ENCODE measurements around the gene ARMC9. TPM values are rescaled to one million over a fixed set of nuclear protein-coding genes. Genes with fewer than 3 reads are reported as not detected.
"Not testable (repeated sequence)": the region's sequence is repeated elsewhere in the genome, so short reads cannot be mapped to it uniquely, and the experiment has no call there.

Gene ARMC9
- total and polyA plus RNA-seq, 8 donors, result 3.7 to 15.0 (median 8.1) TPM

DNA sequence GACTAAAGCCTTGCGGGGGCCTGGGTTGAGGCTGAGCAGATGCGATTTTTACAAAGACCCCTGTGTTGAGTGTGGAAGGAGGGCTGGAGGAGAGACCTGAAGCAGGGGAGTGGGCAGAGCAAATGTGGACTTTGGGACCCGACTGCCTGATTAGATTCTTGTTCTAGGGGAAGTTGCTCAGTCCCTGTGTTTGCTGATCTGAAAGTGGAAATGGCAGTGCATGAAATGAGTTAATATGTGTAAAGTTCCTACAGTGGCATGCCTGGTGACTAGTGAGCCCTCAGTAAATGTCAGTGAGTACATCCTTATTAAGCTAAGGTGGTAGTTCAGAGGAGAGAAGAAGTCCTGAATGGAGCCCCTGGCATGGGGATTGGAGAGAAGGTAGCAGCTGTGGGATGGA is 52.3 kb downstream of the ARMC9 start:
- H3K4me3 ChIP-seq, result no peak overlapping the region
- H3K36me3 ChIP-seq, result no peaks in the 10 kb centered on the region
- TF ChIP-seq, protein P1, sequence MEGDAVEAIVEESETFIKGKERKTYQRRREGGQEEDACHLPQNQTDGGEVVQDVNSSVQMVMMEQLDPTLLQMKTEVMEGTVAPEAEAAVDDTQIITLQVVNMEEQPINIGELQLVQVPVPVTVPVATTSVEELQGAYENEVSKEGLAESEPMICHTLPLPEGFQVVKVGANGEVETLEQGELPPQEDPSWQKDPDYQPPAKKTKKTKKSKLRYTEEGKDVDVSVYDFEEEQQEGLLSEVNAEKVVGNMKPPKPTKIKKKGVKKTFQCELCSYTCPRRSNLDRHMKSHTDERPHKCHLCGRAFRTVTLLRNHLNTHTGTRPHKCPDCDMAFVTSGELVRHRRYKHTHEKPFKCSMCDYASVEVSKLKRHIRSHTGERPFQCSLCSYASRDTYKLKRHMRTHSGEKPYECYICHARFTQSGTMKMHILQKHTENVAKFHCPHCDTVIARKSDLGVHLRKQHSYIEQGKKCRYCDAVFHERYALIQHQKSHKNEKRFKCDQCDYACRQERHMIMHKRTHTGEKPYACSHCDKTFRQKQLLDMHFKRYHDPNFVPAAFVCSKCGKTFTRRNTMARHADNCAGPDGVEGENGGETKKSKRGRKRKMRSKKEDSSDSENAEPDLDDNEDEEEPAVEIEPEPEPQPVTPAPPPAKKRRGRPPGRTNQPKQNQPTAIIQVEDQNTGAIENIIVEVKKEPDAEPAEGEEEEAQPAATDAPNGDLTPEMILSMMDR (IDR thresholded peaks at IDR 0.05), result no peak
- H3K27me3 ChIP-seq, result no peaks in the 10 kb centered on the region
- H3K27ac ChIP-seq, result no peak overlapping the region
- WGBS, 2 donors, result 83 to 86% methylated on average over 3 of the region's 3 CpGs
- DNase-seq, result no peak
- intact Hi-C loops (cut with DNase I), result no loop called here
- FAIRE-seq, result no peak
- no peaks in the 10 kb centered on the region for H3K9me3 ChIP-seq
- ATAC-seq, result no peak
- H3K4me1 ChIP-seq, result peaks cover 0 to 3% (median 0%) of the 10 kb centered on the region in 3 donors

DNA sequence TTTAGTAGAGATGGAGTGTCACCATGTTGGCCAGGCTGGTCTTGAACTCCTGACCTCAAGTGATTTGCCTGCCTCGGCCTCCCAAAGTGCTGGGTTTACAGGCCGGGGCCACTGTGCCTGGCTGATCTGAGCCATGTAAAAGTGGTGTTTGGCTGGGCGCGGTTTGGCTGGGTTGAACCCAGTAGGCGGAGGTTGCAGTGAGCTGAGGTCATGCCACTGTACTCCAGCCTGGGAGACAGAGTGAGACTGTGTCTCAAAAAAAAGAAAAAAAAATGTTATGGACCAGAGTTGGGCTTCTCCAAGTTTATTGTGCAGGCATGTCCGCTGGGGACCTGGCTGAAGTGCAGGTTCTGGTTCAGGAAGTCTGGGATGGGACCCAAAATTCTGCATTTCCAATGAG is 54.9 kb downstream of the ARMC9 start:
- ATAC-seq; H3K36me3 ChIP-seq; H3K4me3 ChIP-seq; H3K4me1 ChIP-seq; H3K27ac ChIP-seq; H3K27me3 ChIP-seq; FAIRE-seq; H3K9me3 ChIP-seq; DNase-seq; intact Hi-C loops (cut with DNase I): not testable (repeated sequence)
- 85 to 94% methylated on average over 6 of the region's 6 CpGs for WGBS, 2 donors

DNA sequence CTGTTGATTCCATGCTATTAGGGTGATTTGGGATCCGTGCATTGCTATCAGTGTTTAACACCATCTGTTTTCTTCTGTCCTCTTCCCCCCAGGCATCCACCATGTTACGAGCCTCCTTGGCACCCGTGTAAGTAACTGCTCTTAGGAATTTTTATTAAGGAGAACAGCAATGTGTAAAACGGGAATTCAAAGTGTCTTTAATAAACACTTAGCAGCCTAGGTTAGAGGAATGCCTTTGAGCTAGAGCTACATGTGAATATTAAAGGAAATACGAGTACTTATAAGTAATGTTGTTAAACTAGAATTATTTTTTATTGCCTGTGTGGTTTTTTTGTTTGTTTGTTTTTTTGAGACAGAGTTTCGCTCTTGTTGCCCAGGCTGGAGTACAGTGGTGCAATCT is 58.1 kb downstream of the ARMC9 start:
- H3K27ac ChIP-seq, result no peak overlapping the region
- H3K4me1 ChIP-seq, result no peaks in the 10 kb centered on the region
- DNase-seq, result no peak
- ATAC-seq, result no peak
- no peaks in the 10 kb centered on the region for H3K9me3 ChIP-seq
- no peak for FAIRE-seq
- TF ChIP-seq, protein P1 (IDR thresholded peaks at IDR 0.05), result no peak
- H3K27me3 ChIP-seq, result no peaks in the 10 kb centered on the region
- WGBS, 2 donors, result 84 to 87% methylated on average over 6 of the region's 6 CpGs
- peaks cover 0 to 5% (median 0%) of the 10 kb centered on the region in 3 donors for H3K36me3 ChIP-seq
- intact Hi-C loops (cut with DNase I), result no loop called here
- no peak overlapping the region for H3K4me3 ChIP-seq

DNA sequence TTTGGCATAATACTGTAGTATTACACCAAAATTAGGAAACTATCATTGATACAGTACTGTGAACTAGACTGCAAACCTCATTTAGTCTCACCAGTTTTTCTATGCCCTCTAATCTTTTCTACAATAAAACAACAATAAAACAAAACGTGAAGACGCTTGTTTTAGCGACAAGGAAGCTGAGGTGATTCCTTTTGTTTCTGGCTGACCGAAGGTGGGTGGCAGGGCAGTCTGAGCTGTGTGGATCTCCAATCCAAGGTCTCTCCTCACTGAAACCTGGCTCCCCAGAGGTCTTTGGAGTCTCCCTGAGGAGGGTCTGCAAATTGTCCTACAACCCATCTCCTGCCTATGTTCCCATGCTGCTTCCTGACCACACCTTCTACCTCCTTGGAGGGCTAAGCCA is 59.3 kb downstream of the ARMC9 start:
- TF ChIP-seq, protein P1 (IDR thresholded peaks at IDR 0.05), result no peak
- FAIRE-seq, result no peak
- 78 to 94% methylated on average over 4 of the region's 4 CpGs for WGBS, 2 donors

DNA sequence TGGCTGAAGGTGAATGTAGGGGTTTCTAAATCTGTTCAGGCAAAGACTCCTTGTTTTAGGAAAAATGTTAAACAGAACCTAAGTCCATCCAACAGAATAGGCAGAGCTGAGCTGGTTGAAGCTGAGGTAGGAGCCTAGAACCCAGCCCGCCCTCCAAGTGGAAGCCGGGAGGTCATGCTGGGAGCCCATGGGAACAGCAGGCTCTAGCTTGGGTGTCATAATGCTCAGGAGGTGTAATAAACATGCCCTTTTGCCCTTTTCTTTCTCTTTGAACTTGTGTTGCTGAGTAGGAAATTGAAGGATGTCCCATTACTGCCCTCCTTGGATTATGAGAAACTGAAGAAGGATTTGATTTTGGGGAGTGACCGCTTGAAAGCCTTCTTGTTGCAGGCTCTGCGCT is 60.3 kb downstream of the ARMC9 start:
- intact Hi-C loops (cut with DNase I), result no loop called here
- Histone ChIP-seq H3K27ac (no peak overlapping the region), H3K4me1 (peaks cover 0 to 4% (median 1%) of the 10 kb centered on the region in 3 donors), H3K27me3 (no peaks in the 10 kb centered on the region), H3K4me3 (no peak overlapping the region), H3K36me3 (peaks cover 0 to 5% (median 0%) of the 10 kb centered on the region in 3 donors), H3K9me3 (no peaks in the 10 kb centered on the region)
- 95 to 98% methylated on average over 4 of the region's 4 CpGs for WGBS, 2 donors
- DNase-seq, result no peak
- TF ChIP-seq, protein P1 (IDR thresholded peaks at IDR 0.05), result no peak
- no peak for FAIRE-seq
- no peak for ATAC-seq

More for the DNA sequence above, 59.3 kb downstream of the ARMC9 start:
- Histone ChIP-seq H3K36me3 (peaks cover 0 to 5% (median 0%) of the 10 kb centered on the region in 3 donors), H3K27me3 (no peaks in the 10 kb centered on the region), H3K4me1 (no peaks in the 10 kb centered on the region), H3K27ac (no peak overlapping the region), H3K9me3 (no peaks in the 10 kb centered on the region), H3K4me3 (no peak overlapping the region)
- intact Hi-C loops (cut with DNase I), result no loop called here
- DNase-seq (no peak), ATAC-seq (no peak)
